GM21619 (cell line): Measurements from ENCODE around the gene ZNF17.
"Not testable (repeated sequence)": the region's sequence is repeated elsewhere in the genome, so short reads cannot be mapped to it uniquely, and the experiment has no call there.

Experiments used
- ATAC-seq: cut with Tn5 transposase; IDR thresholded peaks from one replicate; pipeline ENCODE4 v1.9.1; 2021; ENCODE audit not compliant: unreplicated experiment

ZNF17 gene

GRCh38 chr19:57410877-57411671 is at the start of gene ZNF17:
Gene ZNF17, plus strand, starts transcription at chr19:57411161. Its CDS starts 2,455 bp downstream, at chr19:57413616.
- ATAC-seq = peak; percentile 98

- no peak for ATAC-seq
Measured at GRCh38 chr19:57362419-57362818, 48.5 kb upstream of the ZNF17 start.

GRCh38 chr19:57362997-57363687 is 47.8 kb upstream of the ZNF17 start, which contains the start of the genes TRAPPC2B and ZNF547:
Gene TRAPPC2B, plus strand, starts transcription at chr19:57363551. Its CDS starts 1,283 bp downstream, at chr19:57364834.
Gene ZNF547, plus strand, starts transcription at chr19:57363551. Its CDS starts 5,005 bp downstream, at chr19:57368556.
- peak; percentile 95 for ATAC-seq

GRCh38 chr19:57363688-57364181 is 47.2 kb upstream of the ZNF17 start:
- ATAC-seq = peak; percentile 8

- ATAC-seq = no peak
Measured at GRCh38 chr19:57366776-57367175, 44.2 kb upstream of the ZNF17 start.

- ATAC-seq = no peak
Measured at GRCh38 chr19:57374179-57374578, 36.8 kb upstream of the ZNF17 start.

- ATAC-seq = not testable (repeated sequence)
Measured at GRCh38 chr19:57374647-57375046, 36.3 kb upstream of the ZNF17 start.

- ATAC-seq = no peak
Measured at GRCh38 chr19:57376151-57376550, 34.8 kb upstream of the ZNF17 start.

GRCh38 chr19:57377498-57378146 is 33.3 kb upstream of the ZNF17 start:
- no peak for ATAC-seq

- ATAC-seq = no peak
Measured at GRCh38 chr19:57380923-57381322, 30.0 kb upstream of the ZNF17 start.

- no peak for ATAC-seq
Measured at GRCh38 chr19:57382806-57383488, 28.0 kb upstream of the ZNF17 start.

GRCh38 chr19:57389194-57389729 is 21.7 kb upstream of the ZNF17 start:
- ATAC-seq = no peak

- peak; percentile 97 for ATAC-seq
Measured at GRCh38 chr19:57389730-57390598, 21.0 kb upstream of the ZNF17 start, which contains the start of gene ZNF548. Gene ZNF548, plus strand, starts transcription at chr19:57389854. Its CDS starts 246 bp downstream, at chr19:57390100.

- no peak for ATAC-seq
Measured at GRCh38 chr19:57395710-57396109, 15.3 kb upstream of the ZNF17 start.

- ATAC-seq = no peak
Measured at GRCh38 chr19:57398868-57399267, 12.1 kb upstream of the ZNF17 start.

GRCh38 chr19:57403737-57404563 is 7.0 kb upstream of the ZNF17 start:
- no peak for ATAC-seq

GRCh38 chr19:57406516-57407123 is 4.3 kb upstream of the ZNF17 start:
- ATAC-seq = no peak

GRCh38 chr19:57419439-57419838 is 8.5 kb downstream of the ZNF17 start:
- no peak for ATAC-seq
